RWPE1 (cell line): ENCODE measurements around the gene PDE1C.

Experiments
- CTCF ChIA-PET: fragments of 350-600 bp; sonication (Branson Sonifier 250); formaldehyde crosslinking; extraction: SDS; loops from one replicate; lab custom pipeline; 2021; lab: Yijun Ruan, JAX
- POLR2A ChIA-PET: fragments of 400-600 bp; formaldehyde crosslinking; extraction: SDS; loops from one replicate; lab custom pipeline; 2020; ENCODE audit warnings: antibody characterized with exemption; ENCODE audit not compliant: low non-redundant PET; lab: Yijun Ruan, JAX
- DNase-seq: peaks from one replicate; pipeline ENCODE4 v3.0.0; 2012; ENCODE audit warnings: low spot score
- H3K27ac ChIP-seq: fragments of 450-650 bp; 2 replicates; pipeline ENCODE4 v1.5.1; 2017
- TF ChIP-seq, protein P1 (sequence below): fragments of 450-650 bp; conservative IDR thresholded peaks from 2 replicates; pipeline ENCODE4 v1.5.1; 2017; ENCODE audit warnings: low read depth, mild to moderate bottlenecking

Gene PDE1C

DNA sequence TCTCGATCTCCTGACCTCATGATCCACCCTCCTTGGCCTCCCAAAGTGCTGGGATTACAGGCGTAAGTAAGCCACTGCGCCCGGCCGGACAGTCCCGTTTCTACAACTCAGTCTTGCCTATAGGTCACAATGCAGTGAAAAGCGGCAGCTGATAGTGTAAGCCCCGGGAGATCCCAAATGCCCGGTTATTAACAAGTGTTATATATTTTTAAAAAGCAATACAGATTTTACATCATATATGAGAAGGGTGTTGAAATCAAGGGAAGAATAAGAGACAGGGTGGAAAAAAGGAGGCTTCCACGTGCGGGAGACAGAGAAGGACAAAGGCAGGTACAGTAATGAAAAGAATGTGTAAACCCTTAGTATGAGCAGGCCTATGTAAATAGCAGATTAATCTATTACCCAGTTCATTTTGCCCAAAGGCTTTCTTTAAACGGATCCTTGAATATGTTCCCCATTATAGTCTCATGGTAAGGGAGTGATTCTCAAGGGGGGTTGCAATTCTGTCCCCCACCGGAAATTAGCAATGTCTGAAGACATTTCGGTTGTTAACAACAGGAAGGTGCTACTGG is 170.8 kb downstream of the PDE1C start:
- TF ChIP-seq, protein P1, sequence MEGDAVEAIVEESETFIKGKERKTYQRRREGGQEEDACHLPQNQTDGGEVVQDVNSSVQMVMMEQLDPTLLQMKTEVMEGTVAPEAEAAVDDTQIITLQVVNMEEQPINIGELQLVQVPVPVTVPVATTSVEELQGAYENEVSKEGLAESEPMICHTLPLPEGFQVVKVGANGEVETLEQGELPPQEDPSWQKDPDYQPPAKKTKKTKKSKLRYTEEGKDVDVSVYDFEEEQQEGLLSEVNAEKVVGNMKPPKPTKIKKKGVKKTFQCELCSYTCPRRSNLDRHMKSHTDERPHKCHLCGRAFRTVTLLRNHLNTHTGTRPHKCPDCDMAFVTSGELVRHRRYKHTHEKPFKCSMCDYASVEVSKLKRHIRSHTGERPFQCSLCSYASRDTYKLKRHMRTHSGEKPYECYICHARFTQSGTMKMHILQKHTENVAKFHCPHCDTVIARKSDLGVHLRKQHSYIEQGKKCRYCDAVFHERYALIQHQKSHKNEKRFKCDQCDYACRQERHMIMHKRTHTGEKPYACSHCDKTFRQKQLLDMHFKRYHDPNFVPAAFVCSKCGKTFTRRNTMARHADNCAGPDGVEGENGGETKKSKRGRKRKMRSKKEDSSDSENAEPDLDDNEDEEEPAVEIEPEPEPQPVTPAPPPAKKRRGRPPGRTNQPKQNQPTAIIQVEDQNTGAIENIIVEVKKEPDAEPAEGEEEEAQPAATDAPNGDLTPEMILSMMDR, result no peak
- CTCF ChIA-PET, result no interaction called here
- H3K27ac ChIP-seq, result no peak overlapping the region
- DNase-seq, result no peak
- POLR2A ChIA-PET, result no interaction called here

- no peak for DNase-seq
- no peak overlapping the region for H3K27ac ChIP-seq
- TF ChIP-seq, protein P1, result no peak
- CTCF ChIA-PET, result no interaction called here
- POLR2A ChIA-PET, result no interaction called here
Measured at GRCh38 chr7:31896925-31897324, 173.3 kb downstream of the PDE1C start.

DNA sequence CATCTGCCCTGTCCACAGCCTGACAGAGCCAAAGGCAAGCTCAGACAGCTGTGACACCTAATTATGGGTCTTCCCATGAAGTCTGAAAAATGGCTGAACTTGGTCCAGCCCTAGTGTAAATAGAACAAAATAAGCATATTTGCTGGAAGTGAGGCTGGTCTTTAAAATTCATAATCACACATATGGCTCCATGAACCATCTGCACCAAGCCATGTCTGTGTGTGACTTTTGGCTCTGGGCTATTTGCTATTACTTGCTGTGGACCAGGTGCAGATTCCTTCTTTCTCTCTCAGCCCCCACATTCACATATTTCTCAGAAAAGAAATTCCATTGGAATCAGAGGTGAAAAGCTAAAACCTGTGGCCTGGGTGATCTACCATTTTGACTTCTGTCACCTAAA is 175.9 kb downstream of the PDE1C start:
- H3K27ac ChIP-seq, result no peak overlapping the region
- DNase-seq, result no peak
- TF ChIP-seq, protein P1, result no peak
- CTCF ChIA-PET, result no interaction called here
- POLR2A ChIA-PET, result no interaction called here

DNA sequence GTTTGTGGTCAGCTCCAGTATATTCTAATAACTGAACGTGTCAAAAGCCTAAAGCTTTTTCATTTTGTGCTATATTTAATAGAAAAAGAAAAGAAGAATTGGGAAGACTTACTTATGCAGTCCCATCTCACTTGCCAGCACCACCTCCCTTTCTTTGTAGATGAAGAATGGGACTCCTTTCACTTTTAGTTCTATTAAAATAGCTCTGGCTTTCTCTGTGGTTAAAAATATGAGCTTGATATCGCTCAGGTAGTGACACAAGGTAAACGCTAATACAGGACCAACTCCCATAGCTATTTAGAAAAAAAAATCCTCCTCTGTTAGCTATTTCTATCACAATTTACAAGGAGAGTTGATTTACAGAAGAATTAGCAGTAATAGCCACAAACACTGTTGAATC is 176.8 kb downstream of the PDE1C start:
- TF ChIP-seq, protein P1, result no peak
- ChIA-PET POLR2A (no interaction called here), CTCF (no interaction called here)
- H3K27ac ChIP-seq, result no peak overlapping the region
- no peak for DNase-seq

DNA sequence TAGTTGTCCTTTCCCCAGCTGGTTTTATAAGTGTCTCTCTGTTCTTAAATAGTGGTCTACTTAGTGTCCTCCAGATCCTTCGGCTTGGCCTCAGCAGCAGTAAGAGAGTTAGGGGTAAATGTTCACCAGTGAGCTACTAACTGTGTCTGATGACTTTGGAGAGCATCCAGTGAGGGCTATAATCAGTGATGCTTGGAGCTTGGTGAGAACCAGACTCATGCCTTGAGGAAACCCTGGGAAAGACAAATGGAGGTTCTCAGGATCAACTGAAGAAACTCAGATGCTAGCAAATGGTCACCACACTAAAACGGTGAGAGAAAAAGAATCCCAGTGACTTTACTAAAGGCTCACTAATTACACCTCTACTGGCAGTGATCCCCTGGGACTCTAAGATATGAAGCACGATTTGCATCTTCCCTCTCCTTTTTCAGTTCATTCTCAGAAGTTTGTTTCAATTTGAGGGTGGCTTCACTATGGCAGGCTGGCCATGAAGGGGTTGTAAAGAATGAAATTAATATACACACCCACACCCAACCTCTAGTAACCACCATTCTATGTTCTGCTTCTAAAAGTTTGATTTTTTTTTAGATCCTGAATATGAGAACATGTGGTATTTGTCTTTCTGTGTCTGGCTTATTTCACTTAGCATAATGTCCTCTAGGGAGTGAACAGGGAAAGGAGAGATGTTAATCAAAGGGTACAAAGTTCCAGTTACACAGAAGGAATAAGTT is 177.9 kb downstream of the PDE1C start:
- no peak for DNase-seq
- TF ChIP-seq, protein P1, result no peak
- no peak overlapping the region for H3K27ac ChIP-seq
- ChIA-PET POLR2A (no interaction called here), CTCF (no interaction called here)

- no peak overlapping the region for H3K27ac ChIP-seq
- no peak for DNase-seq
- CTCF ChIA-PET, result no interaction called here
- TF ChIP-seq, protein P1, result no peak
- POLR2A ChIA-PET, result no interaction called here
Measured at GRCh38 chr7:31890766-31891165, 179.4 kb downstream of the PDE1C start.
